22Rv1 (cell line): ENCODE results near the gene KRT4.

Experiments used
- H3K27ac ChIP-seq: fragments of 450-650 bp; 2 replicates; pipeline ENCODE4 v1.5.1; 2017
- CTCF ChIP-seq: fragments of 450-650 bp; IDR thresholded peaks from 2 replicates; pipeline ENCODE4 v1.5.1; 2017; ENCODE audit warnings: mild to moderate bottlenecking
- ZFX ChIP-seq: fragments of 450-650 bp; IDR thresholded peaks from 2 replicates; pipeline ENCODE4 v1.6.1; 2017; ENCODE audit warnings: antibody characterized with exemption, borderline replicate concordance

Gene KRT4

GRCh38 chr12:52828156-52828555 lies 14.2 kb upstream of the KRT4 start:
- TF ChIP-seq CTCF: no peak
- TF ChIP-seq ZFX: no peak
- H3K27ac ChIP-seq: no peak overlapping the region

GRCh38 chr12:52827499-52828090 lies 13.7 kb upstream of the KRT4 start:
- H3K27ac ChIP-seq: no peak overlapping the region
- TF ChIP-seq ZFX (no peak), CTCF (no peak)

- TF ChIP-seq CTCF (no peak), ZFX (no peak)
- H3K27ac ChIP-seq: no peak overlapping the region
Observed at GRCh38 chr12:52826611-52827498, 12.9 kb upstream of the KRT4 start.

- no peak overlapping the region for H3K27ac ChIP-seq
- TF ChIP-seq ZFX (no peak), CTCF (no peak)
Observed at GRCh38 chr12:52825961-52826360, 12.0 kb upstream of the KRT4 start.

- TF ChIP-seq CTCF (no peak), ZFX (no peak)
- no peak overlapping the region for H3K27ac ChIP-seq
Observed at GRCh38 chr12:52824741-52825410, 11.0 kb upstream of the KRT4 start.

GRCh38 chr12:52823761-52824450 lies 10.0 kb upstream of the KRT4 start:
- no peak overlapping the region for H3K27ac ChIP-seq
- no peak for TF ChIP-seq ZFX
- TF ChIP-seq CTCF: no peak
